Measurements from ENCODE around the gene CHN1.

CHN1 gene

GRCh38 chr2:175009917-175010621 is 4.9 kb upstream of the CHN1 start:
- no peak for DNase-seq

DNA sequence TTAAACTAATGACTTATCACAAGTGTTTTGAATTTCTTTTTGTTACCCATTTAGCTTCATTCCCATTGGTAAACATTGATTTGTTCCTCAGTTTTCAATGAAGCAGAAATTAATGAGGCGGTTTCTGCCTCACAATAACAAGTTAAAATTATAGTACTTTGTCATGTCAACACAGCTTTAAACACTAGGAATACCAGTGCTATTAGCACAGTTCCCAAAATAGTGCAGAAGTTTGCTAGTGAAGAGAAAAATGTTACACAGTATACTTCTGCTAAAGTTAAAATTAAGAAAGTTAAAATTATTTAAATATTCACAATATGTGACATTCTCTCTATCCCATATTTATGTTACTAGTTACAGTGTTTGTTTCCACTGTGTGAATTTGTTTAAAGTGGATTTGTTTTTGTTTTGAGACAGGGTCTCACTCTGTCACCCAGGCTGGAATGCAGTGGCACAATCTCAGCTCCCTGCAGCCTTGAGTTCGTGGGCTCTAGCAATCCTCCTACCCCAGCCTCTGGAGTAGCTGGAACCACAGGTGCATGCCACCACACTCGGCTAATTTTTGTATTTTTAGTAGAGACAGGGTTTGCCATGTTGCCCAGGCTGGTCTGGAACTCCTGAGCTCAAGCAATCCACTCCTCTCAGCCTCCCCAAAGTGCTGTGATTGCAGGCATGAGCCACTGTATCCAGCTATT is 3.8 kb upstream of the CHN1 start:
- no peak for DNase-seq

GRCh38 chr2:175008009-175008408 is 2.8 kb upstream of the CHN1 start:
- DNase-seq: no peak

DNA sequence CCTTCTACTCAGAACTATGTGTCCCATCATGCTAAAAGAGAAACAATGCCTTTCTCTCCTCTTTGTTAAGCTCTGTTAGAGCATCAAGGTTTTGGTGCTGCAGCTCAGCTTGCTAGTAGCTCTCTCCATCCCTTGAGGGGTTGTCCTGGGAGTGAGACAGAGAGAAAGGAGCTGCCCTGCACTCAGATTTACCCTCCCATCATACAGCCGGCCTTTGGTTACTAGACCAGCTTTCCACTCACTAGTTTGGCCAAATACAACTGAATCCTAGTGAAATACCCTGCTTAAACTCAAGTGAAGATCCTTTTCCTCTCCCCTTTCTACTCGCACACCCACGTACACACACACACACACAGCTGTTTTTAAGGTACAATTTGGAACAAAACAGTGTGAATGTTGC is 2.3 kb upstream of the CHN1 start:
- DNase-seq: no peak

DNA sequence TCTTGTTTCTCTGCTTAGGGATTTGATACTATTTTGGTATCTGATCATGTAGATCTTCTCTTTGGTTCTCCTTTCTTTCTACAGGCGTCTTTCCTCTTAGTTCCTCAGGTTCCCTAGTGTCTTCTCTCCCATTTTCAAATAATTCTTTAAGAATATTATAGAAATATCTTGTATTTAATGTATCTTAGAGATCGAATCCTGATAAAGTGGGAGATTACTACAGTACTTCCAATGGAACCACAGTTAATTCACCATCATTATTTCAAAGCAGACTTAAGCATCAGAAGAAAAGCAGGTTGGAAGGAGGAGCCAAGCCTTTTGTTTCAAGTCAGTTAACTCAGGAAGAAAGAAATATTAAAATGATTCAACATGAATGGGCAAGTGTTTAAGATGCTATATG is 1.1 kb upstream of the CHN1 start:
- no peak for DNase-seq

DNA sequence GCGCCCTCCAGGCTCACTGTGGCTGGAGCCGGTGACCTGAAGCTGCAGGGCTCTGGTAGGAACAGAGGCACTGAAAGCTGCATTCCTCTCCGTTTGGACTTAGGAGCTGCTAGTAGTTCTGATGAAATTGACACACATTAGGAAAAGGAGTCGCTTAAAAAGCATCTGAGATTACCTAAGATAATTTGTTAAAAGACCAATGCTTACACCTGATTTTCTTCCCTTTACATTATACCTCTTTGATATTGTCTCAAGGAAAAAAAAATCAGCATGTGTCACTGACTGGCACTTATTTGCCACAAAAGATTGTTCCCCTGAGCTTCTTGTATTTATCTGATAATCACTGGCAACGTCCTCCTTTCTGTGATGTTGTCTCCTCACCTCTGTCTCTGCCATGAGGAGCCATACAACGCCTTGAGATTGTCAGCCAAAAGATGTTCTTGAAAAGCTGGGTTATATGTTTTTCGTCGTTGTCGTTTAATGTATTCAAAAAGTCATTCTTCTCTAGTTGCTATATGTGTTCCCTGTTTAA is 618 bp upstream of the CHN1 start:
- DNase-seq: no peak

GRCh38 chr2:175004730-175004979 is 526 bp downstream of the CHN1 start:
- no peak for DNase-seq

GRCh38 chr2:175003875-175004729 is 1.1 kb downstream of the CHN1 start:
- DNase-seq: peak; percentile 15

DNA sequence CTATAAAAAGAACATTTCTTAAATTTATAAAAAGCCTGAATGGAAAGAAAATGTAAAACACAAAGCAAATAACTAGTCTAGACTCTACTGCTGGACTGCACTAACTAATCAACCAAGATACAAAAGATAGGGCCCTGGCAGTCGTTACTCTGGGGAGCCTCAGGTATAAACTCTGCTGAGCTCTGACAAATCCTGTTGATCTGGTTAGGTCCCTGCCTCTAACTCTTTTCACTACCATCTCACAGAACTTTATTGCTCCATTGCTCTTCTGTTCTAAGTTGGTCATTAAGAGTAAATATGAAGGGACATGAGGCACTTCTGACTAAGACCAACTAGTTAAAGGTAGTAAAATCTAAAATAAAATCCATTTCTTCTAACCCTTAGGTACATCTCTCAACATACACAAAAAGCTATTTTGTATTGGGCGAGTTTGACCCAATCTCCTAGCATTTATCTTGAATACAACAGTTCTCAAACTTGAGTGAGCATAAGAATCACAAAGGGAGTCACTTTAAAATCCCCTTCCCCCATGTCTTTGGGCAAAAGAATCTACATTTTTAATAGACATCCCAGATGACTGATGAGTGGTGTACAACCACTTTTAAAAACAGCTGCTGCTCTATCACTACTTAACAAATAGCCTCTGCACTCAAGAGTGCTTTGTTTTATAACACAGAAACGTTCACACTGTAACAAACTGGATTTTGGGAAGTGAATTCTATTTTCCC is 2.5 kb downstream of the CHN1 start:
- no peak for DNase-seq

DNA sequence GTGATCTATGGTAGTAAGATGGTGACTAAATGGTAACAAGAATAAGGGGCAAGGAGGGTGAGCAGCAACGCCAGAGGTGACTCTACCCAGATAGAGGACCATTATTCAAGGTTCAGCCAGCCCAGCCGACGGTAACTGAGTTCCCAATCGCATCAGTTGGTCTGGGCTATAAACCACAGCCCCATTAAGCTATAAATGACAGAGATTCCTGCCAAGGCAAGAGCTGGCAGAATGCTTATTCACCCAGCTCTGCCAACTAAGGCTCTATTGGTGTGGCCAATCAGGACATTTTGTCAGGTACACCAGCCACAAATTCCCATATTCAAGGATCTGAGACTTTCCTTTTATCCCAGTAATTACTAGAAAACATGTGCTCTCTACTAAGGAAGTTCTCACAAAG is 3.6 kb downstream of the CHN1 start:
- peak; percentile 17 for DNase-seq

- no peak for DNase-seq
These were observed 8.1 kb downstream of the CHN1 start for GRCh38 chr2:174997110-174997509.

DNA sequence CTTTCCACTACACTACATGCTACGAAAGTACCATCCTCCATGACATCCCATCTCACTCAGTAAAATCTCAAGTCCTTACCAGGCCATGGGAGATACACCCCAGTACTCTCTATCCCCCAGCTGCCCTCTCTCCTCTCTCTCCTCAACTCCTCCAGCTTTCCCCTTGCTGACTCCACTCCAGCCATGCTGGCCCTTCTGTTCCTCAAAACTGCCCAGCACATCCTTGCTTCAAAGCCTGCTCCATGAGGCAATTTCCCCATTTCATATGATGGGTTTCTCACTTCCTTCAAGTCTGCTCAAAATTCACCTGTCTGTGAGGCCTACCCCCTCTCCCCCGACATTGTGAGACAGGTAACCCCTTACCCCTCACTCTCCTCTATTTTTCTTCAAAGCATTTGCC is 8.6 kb downstream of the CHN1 start:
- DNase-seq: no peak

DNA sequence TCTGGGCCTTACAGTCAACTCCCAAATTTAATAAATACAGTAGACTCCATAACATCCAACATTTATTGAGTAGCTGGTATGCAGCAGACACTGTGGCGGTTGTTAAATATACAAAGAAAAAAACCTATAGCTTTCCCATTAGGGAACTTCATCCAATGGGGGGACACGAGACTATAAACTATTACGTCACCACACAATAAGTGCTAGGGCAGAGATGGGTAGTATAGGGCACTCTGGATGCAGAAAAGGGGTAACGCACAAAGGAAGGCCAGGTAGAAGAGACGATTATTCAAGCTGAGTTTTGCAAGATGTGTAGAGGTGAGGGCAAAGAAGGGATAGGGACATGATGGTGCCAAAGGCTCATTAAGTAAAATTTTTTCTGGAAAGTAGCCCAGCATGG is 10.8 kb downstream of the CHN1 start:
- DNase-seq: no peak

- no peak for DNase-seq
These were observed 12.3 kb downstream of the CHN1 start for GRCh38 chr2:174992886-174993285.

GRCh38 chr2:174985614-174986013 is 19.6 kb downstream of the CHN1 start:
- no peak for DNase-seq

DNA sequence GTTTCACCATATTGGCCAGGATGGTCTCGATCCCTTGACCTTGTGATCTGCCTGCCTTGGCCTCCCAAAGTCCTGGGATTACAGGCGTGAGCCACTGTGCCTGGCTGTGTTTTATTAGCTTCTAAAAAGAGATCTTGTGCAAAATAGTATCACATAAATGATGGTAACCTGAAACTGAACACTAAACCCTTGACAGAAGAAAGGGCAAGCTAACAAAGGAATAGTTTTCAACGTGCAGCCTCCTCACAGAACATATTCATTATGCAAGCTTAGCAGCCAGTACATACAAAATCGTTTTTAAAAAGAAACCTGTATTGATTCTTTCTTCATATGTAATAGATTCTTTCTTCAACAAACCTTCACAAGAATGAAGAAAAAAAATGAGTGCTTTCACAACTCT is 20.6 kb downstream of the CHN1 start:
- DNase-seq: no peak

DNA sequence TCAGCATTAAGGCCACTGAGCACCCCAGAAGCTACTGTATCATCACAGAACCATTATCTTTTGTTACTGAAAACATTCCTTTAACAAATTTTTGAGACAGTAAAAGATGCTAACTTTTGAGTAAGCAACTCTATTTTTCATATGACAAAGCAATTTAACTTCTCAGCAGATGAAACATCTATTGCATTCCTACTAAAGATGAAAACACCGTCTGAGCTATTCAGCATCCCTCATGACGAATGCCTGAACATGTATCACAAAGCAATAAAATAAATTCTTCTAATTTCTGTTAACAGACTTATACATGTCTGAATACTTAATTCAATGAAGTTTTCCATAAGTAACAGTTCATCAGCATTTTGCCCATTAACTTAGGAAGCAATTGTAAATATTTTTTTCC is 23.9 kb downstream of the CHN1 start:
- DNase-seq: no peak

DNA sequence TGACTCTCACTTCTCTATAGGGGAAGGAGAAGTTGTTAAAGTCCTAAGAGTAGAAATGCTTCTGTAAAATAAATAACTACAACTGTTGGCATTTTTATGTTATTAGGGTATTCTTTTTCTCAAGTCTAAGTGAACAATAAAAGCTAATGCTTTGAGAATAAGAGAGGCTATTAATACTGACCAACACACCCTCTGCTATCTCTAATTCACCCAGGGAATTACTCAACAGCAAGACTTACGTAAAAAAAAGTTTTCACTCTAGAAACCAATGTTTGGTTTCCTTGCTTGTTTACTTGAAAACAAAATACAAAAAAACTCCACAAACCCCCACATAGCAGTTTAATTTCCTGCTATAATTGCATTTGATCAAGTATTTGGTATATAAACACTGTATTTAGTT is 25.2 kb downstream of the CHN1 start:
- DNase-seq: no peak

GRCh38 chr2:174977364-174977763 is 27.8 kb downstream of the CHN1 start:
- no peak for DNase-seq

DNA sequence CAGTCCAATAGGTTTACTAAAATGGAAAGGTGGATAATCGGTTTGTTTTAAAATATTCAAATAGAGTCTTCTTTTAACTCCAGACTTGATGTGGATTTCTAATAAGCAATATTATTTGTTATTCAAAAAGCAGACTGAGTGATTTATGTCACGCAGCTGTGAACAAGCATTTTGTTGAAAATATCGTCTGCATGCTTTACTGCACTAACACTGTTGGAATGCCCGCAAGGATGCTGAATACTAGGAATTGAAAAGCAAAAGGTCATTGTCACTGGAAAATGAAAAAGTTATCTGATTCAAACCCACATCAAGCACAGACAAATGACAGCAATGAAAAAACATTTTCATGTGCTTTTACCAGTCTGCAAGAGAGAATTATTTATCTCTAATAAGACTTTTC is 31.1 kb downstream of the CHN1 start:
- no peak for DNase-seq

DNA sequence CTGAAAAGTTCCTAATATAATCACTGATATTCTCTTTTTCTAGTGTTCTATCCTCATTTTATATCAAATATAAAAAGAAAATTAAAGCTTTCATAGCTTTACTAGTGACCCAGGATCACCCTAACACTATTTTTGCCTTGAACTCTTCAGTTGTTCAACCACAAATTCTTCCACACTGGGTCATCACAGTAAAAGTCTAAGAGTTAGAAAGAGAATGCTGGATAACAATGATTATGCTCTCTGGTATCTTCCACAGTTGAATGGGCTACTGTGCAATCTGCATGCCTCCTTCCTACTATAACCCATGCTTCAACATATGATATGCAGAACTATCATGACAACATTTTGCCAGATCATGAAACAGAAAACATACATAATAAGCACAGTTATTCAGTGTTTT is 32.3 kb downstream of the CHN1 start:
- no peak for DNase-seq

DNA sequence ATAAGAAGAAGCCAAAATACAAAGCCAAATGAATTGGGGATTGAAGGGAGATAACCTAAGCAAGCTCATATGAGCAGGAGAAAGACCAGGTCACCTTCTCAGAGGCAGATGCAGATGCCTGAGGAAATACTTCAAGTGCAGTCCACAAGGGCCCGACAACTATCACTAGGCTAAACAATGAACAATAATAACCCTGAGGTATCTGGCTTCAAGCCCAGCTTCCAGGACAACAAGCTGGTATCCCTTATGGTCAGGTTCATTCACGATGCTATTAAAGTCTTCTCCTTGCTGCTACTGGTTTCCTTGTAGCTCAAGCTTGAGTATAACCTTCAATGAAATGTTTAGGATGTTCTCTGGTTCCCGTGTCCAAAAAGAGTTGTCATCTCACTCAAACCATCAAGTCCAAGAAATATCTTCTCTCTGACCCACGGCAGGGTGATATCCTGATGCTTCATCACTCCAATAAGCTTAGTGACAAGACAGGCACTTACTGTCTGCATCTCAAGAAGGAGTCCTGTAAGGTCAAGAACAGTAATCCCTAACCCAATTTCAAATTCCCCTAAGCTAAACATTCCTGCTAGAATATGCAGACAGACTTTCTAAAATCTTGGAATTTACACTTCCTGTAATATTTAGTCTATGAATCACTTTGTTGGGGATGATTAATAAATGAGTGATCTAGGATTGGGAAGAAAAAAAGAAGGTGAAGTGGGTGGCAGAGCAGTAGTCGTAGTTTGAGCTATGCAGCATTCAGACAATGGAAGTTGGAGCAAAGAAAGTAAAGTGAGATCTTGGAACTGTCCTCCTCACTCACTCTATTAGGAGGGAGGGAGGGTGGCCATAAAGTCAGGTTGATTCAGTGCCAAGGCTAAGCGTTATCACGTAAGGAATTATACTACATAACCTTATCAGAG is 33.1 kb downstream of the CHN1 start:
- DNase-seq: no peak
